HepG2 (cell line): Measurements from ENCODE around the gene AP2S1. TPM values are rescaled to one million over a fixed set of nuclear protein-coding genes. Genes with fewer than 3 reads are reported as not detected.

Experiments used
- ATAC-seq: fragments of 200-7000 bp; cut with Tn5 transposase; 3 replicates; pipeline ENCODE4 v1.9.1; 2020; ENCODE audit warnings: mild to moderate bottlenecking, moderate library complexity
- BruUV-seq: library from RNA; stranded (reverse); fragments of 400-500 nt; replicated peaks from 2 replicates; lab custom pipeline; 2021; lab: Mats Ljungman, UMichigan
- CTCF ChIA-PET: fragments of 300-600 bp; formaldehyde crosslinking; extraction: SDS; loops from one replicate; lab custom pipeline; 2021; ENCODE audit warnings: low total read pairs, inconsistent platforms, low intra/inter-chr PET ratio; lab: Yijun Ruan, JAX
- POLR2A ChIA-PET: fragments of 350-600 bp; sonication (Branson Sonifier 250); formaldehyde crosslinking; loops from one replicate; lab custom pipeline; 2020; ENCODE audit warnings: antibody characterized with exemption, inconsistent platforms; lab: Yijun Ruan, JAX
- DNase-seq: peaks from one replicate; pipeline ENCODE4 v3.0.0-alpha.2; 2015; ENCODE audit warnings: low spot score
- FAIRE-seq: peaks from 3 replicates; lab custom pipeline; 2011; peaks lifted over from hg19 to GRCh38; lab: Jason Lieb, UNC
- H2AFZ ChIP-seq: one replicate; pipeline ENCODE4 v1.6.1; 2011; ENCODE audit warnings: low read length, inconsistent platforms
- H3K27ac ChIP-seq: fragments of 300-600 bp; 3 replicates; pipeline ENCODE4 v1.8.0; 2011; ENCODE audit warnings: mixed run types, mild to moderate bottlenecking, mixed read lengths, low read length, inconsistent platforms; ENCODE audit not compliant: insufficient read depth; ENCODE audit errors: extremely low read length
- H3K27me3 ChIP-seq, 2 experiments: fragments of 200-600 bp in 1 of 2; 2 replicates in 1 of 2; 3 replicates in 1 of 2; pipeline versions ENCODE4 v1.6.0 to v1.8.0; 2011; ENCODE audit warnings: low read length in 2 of 2, mild to moderate bottlenecking in 2 of 2, moderate library complexity in 2 of 2, inconsistent platforms in 1 of 2; ENCODE audit not compliant: insufficient read depth in 2 of 2, control insufficient read depth in 1 of 2
- H3K36me3 ChIP-seq, 2 experiments: fragments of 200-600 bp in 1 of 2; replicated peaks in 1 of 2; 2 replicates in 1 of 2; 3 replicates in 1 of 2; pipeline versions ENCODE4 v1.5.1 to v1.8.0; 2011; ENCODE audit warnings: low read length in 2 of 2, inconsistent platforms in 1 of 2; ENCODE audit not compliant: insufficient read depth in 2 of 2, control insufficient read depth in 1 of 2
- H3K4me1 ChIP-seq: 2 replicates; pipeline ENCODE4 v1.5.1; 2012; ENCODE audit warnings: low read length, inconsistent platforms; ENCODE audit not compliant: insufficient read depth
- H3K4me2 ChIP-seq: 2 replicates; pipeline ENCODE4 v1.6.0; 2011; ENCODE audit warnings: low read depth, low read length, inconsistent platforms
- H3K4me3 ChIP-seq, 3 experiments: fragments of 200-600 bp in 1 of 3; sonication (generic), shearing (Covaris generic) in 1 of 3; replicated peaks in 1 of 3; 2 replicates each; pipeline ENCODE4 v1.5.1; 2011 to 2016; ENCODE audit warnings: low read length in 3 of 3, inconsistent platforms in 2 of 3, low read depth in 2 of 3, mild to moderate bottlenecking in 2 of 3, control low read depth in 1 of 3, mixed read lengths in 1 of 3; ENCODE audit not compliant: insufficient read depth in 1 of 3
- H3K79me2 ChIP-seq: one replicate; pipeline ENCODE4 v1.6.1; 2011; ENCODE audit warnings: low read length, inconsistent platforms; ENCODE audit not compliant: insufficient read depth
- H3K9ac ChIP-seq: 2 replicates; pipeline ENCODE4 v1.6.0; 2011; ENCODE audit warnings: mild to moderate bottlenecking, low read depth, low read length, inconsistent platforms; ENCODE audit not compliant: insufficient read depth
- H3K9me3 ChIP-seq: 2 replicates; pipeline ENCODE4 v1.5.1; 2012; ENCODE audit warnings: mild to moderate bottlenecking, low read length
- H4K20me1 ChIP-seq: 2 replicates; pipeline ENCODE4 v1.6.0; 2011; ENCODE audit warnings: inconsistent platforms, mild to moderate bottlenecking, low read length, moderate library complexity; ENCODE audit not compliant: insufficient read depth
- CCAR2 ChIP-seq: fragments of 200-400 bp; formaldehyde crosslinking; optimal IDR thresholded peaks from 2 replicates; pipeline ENCODE3; 2018; ENCODE audit warnings: low read depth, mild to moderate bottlenecking, low read length, moderate library complexity
- HMG20A ChIP-seq: IDR thresholded peaks from 2 replicates; pipeline ENCODE4 v1.6.1; 2016; ENCODE audit warnings: borderline replicate concordance
- NFE2 ChIP-seq: sonication (generic); formaldehyde crosslinking; IDR thresholded peaks from 2 replicates; pipeline ENCODE4 v1.4.0; 2020; ENCODE audit warnings: missing genetic modification reagents
- NR2F1 ChIP-seq, 2 experiments: fragments of 450-650 bp in 1 of 2; formaldehyde crosslinking in 1 of 2; IDR thresholded peaks; 2 replicates each; pipeline versions ENCODE4 v1.5.0 to v1.6.1; 2016 to 2020; ENCODE audit warnings: mild to moderate bottlenecking in 1 of 2, missing compliant biosample characterization in 1 of 2, missing genetic modification reagents in 1 of 2, moderate library complexity in 1 of 2
- POLR2G ChIP-seq: fragments of 200-400 bp; formaldehyde crosslinking; IDR thresholded peaks from 2 replicates; pipeline ENCODE4 v1.6.1; 2018; ENCODE audit warnings: mild to moderate bottlenecking, low read depth, low read length, moderate library complexity
- RARG ChIP-seq: sonication (generic); formaldehyde crosslinking; IDR thresholded peaks from 2 replicates; pipeline ENCODE4 v1.4.0; 2020; ENCODE audit warnings: low read depth, mild to moderate bottlenecking, missing genetic modification reagents
- TBX3 ChIP-seq: fragments of 450-650 bp; IDR thresholded peaks from 2 replicates; pipeline ENCODE4 v1.6.1; 2017; ENCODE audit warnings: antibody characterized with exemption, mild to moderate bottlenecking, inconsistent platforms, borderline replicate concordance
- ZNF710 ChIP-seq: sonication (generic); formaldehyde crosslinking; IDR thresholded peaks from 2 replicates; pipeline ENCODE4 v1.5.0; 2020; ENCODE audit warnings: mild to moderate bottlenecking, missing genetic modification reagents, borderline replicate concordance
- WGBS: methylation state at CpG from one replicate; pipeline ENCODE4 v1.1.6; 2017; ENCODE audit warnings: low lambda C conversion rate; 5-methylcytosine and 5-hydroxymethylcytosine counted together
- in situ Hi-C: cut with HindIII; loops from 2 replicates; pipeline ENCODE4 v1.10.0; 2017; ENCODE audit warnings: low pct_unique_long_range_greater_than_20kb; ENCODE audit not compliant: extremely low pct_ligation_motif_present
- intact Hi-C: fragments of 100-400 bp; cut with micrococcal nuclease; formaldehyde crosslinking; loops from one replicate; pipeline ENCODE4 v1.10.0; 2022; ENCODE audit not compliant: unreplicated experiment
- polyA plus RNA-seq, 8 experiments: library from polyadenylated mRNA; depleted of rRNA in 3 of 8; stranded (reverse) in 7 of 8; unstranded in 1 of 8; fragments of >200 nt; fragmentation: Illumina TruSeq in 4 of 8; extraction: Trizol in 4 of 8; gene quantifications; 2 replicates each; pipeline versions ENCODE4 v1.2.1 to v1.2.3, GENCODE V29; 2011 to 2016; ENCODE audit warnings: low read depth in 4 of 8, missing spikeins in 1 of 8, mixed read lengths in 1 of 8; ENCODE audit not compliant: insufficient read depth in 1 of 8
- total RNA-seq, 5 experiments: library from RNA; depleted of rRNA; stranded (reverse); fragments of >200 nt; fragmentation: Illumina TruSeq; extraction: Trizol; gene quantifications; 2 replicates each; pipeline ENCODE4 v1.2.3, GENCODE V29; 2016; ENCODE audit warnings: low read depth in 1 of 5

The AP2S1 gene
- total and polyA plus RNA-seq, 2 of the 13 experiments (the other 11 are each of a cell fraction or from before 2014, with no cell fraction given), result 45.2 to 86.1 TPM

GRCh38 chr19:46880431-46880830, 29.8 kb upstream of the AP2S1 start:
- 100% methylated on average over 1 of the region's 1 CpG for WGBS
- FAIRE-seq, result no peak
- H3K27ac ChIP-seq, result no peak overlapping the region
- no peak overlapping the region for H3K4me3 ChIP-seq
- intact Hi-C loops, result no loop called here
- ATAC-seq, result no peak
- no TSS peak for BruUV-seq
- H3K4me2 ChIP-seq, result no peak overlapping the region
- DNase-seq, result no peak
- ChIA-PET CTCF (no interaction called here), POLR2A (interaction anchor here (1.2 kb wide), 1 partner anchor 10 kb away, joined by 4 read pairs; no protein-coding TSS in a partner anchor)
- H3K9ac ChIP-seq, result no peak overlapping the region
- in situ Hi-C loops, result no loop called here
- H4K20me1 ChIP-seq, result peaks cover 3% of the 10 kb centered on the region; the same call in 1 of the 2 replicates
- H3K27me3 ChIP-seq, result no peaks in the 10 kb centered on the region
- H3K79me2 ChIP-seq, result peaks cover 82% of the 10 kb centered on the region
- H3K9me3 ChIP-seq, result no peaks in the 10 kb centered on the region
- H2AFZ ChIP-seq, result no peak overlapping the region
- no peaks in the 10 kb centered on the region; a peak in 1 of 5 replicates for H3K36me3 ChIP-seq
- H3K4me1 ChIP-seq, result peaks cover 32% of the 10 kb centered on the region
- no peak for TF ChIP-seq TBX3

GRCh38 chr19:46878613-46879375, 28.1 kb upstream of the AP2S1 start:
- no peaks in the 10 kb centered on the region for H3K9me3 ChIP-seq
- no peak for FAIRE-seq
- POLR2A ChIA-PET, result no interaction called here
- in situ Hi-C loops, result no loop called here
- peaks cover 77% of the 10 kb centered on the region for H3K79me2 ChIP-seq
- no peak overlapping the region for H3K9ac ChIP-seq
- no peak overlapping the region for H3K27ac ChIP-seq
- intact Hi-C loops, result no loop called here
- H3K4me2 ChIP-seq, result no peak overlapping the region
- H4K20me1 ChIP-seq, result peaks cover 3% of the 10 kb centered on the region; the same call in 1 of the 2 replicates
- no peak overlapping the region for H3K4me3 ChIP-seq
- no peaks in the 10 kb centered on the region for H3K27me3 ChIP-seq
- no peak for ATAC-seq
- 96% methylated on average over 9 of the region's 9 CpGs for WGBS
- no peak for DNase-seq
- no peak overlapping the region for H2AFZ ChIP-seq
- peaks cover 30% of the 10 kb centered on the region for H3K4me1 ChIP-seq
- CTCF ChIA-PET, result no interaction called here
- TF ChIP-seq NR2F1 (CRISPR knock-in tag; IDR thresholded peaks at IDR 0.05) (no peak), CCAR2 (no peak), HMG20A (CRISPR knock-in tag) (no peak), RARG (no peak), POLR2G (0 out of 2 replicates have a peak, but pooled peaks have one; percentile 13), ZNF710 (CRISPR knock-in tag) (no peak), NFE2 (no peak)
- TF ChIP-seq, all 625 proteins: peak for 1
- H3K36me3 ChIP-seq, result no peaks in the 10 kb centered on the region; a peak in 1 of 5 replicates
- no TSS peak for BruUV-seq
